ENCODE measurements around the gene SYNC.
A peak's percentile ranks its signal among the peaks of the same experiment; 100 is the strongest.
"Not testable (repeated sequence)": the region's sequence is repeated elsewhere in the genome, so short reads cannot be mapped to it uniquely, and the experiment has no call there.

The SYNC gene

DNA sequence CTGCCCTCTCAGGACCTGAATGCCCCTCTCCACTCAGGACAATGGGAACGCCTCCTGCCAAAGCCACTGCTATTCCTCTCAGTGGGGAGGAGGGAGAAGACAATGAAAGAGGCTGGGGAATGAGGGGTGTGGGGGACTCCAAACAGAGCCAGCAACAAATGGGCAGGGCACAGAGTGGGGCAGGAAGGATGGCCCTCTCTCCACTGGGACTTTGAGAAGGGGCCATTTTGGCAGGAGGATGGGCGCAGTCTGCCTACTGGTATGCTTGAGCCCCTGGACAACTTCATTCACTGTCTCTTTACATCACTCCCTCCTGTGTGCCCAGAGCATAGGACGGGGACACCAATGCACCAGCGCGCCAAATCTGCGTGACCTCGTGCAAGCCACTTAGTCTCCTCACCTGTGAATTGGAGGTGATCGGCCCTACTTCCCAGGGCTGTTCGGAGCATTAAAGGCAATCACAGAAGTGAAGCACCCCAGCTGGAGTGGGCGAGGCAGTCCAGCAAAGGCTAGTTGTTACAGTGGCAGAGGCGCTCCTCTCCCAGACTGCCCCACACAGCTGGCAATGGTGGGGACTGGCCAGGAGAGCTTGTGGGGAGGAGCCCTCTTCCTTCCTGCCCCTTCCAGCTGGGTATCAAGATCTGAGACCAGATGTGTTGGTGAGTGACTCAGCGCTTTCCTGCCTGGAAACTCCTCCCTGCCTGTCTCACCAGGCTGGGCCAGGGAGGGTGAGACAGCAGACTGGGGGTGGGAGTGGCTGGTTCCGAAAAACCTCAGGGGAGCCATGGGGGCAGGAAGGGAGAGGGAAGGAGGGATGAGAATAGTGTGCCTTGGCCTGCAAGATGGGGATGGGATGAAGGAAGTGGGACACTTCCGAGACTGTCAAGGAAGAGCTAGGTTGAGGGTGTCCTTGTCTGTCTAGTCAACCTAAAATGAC is 22.4 kb upstream of the SYNC start:
- DNase-seq (ENCODE audit: low spot score) = no peak

DNA sequence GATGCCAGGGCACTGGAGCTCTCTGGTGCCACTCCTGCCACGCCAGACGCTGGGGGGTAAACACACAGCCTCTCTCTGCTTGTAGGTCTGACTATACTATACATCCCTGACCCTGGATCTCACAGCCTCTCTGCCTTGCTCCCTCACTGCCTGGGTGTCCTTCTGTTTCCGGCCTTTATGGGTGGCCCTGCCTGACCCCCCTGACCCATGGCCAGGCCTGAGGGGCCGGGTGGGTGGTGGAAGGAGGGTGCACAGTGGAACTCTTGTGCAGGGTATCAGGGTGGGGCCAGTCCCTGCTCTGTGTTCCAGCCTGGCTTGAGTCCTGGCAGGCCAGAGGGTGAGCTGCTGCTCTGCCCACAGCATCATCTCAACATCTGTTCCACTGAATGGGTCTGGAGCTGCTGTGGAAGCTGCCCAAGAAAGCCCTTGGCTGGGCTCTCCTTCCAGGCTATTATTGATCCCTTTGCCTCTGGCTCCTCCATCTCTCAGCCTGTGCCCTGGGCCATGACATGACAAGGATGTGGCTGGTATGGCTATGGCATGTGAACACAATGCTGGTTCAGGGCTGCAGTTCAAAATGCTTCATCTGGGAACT is 17.2 kb upstream of the SYNC start:
- DNase-seq (ENCODE audit: low spot score) = no peak

DNA sequence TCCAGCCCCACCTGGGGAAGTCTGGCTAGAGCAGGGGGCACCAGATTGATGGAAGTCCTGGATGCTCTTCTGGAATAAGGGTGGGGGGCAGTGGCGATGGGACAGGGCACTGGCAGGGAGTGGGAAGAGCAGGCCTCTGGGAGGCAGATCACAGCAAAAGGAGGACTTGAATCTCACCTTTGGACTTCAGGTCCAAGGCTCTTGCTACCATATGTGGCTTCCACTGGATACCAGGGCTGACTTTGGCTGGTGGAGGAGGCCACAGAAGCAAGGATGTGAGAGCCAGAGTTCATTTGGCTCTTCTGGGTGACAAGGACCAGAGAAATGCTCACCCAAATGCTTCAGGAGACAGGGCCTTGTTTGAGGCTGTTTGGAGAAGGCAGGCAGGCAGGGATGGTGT is 16.0 kb upstream of the SYNC start:
- DNase-seq (ENCODE audit: low spot score) = no peak

DNA sequence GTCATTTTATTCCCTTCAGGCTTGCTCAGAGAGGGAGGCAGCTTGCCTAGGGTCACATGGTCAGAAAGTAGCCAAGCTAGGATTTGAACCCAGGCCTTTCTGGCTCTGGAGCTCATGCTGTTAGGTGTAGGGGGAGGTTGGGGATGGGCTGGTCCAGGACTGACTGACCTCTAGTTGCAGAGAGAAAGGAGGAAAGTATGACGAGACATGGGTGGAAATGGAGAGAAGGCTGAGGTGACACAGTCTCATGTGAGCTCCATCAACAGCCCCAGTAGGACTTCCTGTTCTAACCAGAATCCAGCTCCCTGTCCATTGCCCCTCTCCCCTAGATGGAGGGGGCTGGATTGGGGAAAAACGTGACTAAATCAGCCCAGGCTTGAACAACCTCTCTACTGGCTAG is 15.5 kb upstream of the SYNC start:
- DNase-seq (ENCODE audit: low spot score) = no peak

DNA sequence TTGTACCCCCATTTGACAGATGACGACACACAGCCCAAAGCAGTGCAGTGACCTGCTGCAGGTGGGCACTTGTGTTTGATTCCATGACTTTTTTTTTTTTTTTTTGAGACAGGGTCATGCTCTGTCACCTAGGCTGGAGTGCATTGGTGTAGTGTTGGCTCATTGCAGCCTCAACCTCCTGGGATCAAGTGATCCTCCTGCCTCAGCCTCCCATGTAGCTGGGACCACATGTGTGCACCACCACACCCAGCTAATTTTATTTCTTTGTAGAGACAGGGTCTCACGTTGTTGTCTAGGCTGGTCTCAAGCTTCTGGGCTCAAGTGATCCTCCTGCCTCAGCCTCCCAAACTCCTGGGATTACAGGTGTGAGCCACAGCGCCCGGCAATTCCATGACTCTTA is 14.9 kb upstream of the SYNC start:
- no peak for DNase-seq (ENCODE audit: low spot score)

DNA sequence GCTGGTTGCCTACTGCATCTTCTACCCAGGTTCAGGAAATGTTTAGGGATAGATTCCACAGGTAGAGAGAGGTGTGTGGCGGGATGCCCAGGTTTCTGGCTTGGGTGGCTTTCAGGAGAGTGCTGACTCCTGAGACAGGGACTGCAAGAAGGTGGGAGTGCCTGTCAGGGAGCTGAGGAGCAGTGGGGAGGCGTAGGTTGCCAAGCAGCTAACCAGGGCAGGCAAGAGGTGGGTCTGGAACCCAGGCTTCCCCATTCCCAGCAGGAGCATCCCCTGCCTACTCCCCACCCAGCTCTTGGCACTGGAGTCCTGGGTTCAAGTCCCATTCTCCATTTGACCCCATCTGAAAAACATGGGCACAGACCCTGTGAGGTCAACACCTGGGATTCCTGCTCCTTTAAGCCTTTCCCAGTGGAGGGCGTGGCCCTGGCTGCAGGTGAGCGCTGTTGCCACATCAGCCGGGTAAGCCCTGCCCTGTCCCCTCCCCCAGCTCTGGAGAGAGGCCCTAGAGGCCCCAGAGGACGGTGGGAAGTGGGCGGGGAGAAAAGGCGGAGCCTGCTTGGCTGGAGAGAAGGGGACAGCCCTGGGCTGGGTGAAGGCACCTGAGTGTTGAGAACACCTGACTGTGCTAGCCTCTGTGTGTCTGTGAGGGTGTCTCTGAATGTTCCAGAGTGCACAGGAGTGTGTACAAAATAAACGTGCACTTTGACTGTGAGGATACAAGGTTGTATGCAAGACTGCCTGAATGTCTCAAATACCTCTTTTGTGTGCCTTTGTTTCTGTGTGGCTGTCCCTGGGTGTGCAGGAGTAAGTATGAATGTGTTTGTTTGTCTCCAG is 14.0 kb upstream of the SYNC start:
- DNase-seq (ENCODE audit: low spot score) = no peak

DNA sequence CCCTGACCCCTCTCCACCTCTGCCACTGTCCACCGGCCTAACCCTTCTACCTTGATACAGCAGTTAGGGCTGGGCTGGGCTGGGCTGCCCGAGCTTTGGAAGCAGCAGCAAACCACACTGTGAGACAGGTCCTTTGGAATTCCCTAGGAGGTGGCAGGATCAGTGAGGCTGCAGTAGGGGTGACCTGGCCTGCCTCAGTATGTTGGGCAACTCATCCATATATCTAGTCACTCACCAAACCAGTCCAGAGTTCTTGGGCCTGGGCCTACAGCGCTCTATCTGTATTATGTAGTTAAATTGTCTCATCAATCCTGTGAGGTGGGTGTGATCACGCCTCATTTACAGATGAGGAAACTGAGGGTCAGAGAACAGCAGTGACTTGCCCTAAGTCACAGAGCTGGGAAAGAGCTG is 13.3 kb upstream of the SYNC start:
- no peak for DNase-seq (ENCODE audit: low spot score)

DNA sequence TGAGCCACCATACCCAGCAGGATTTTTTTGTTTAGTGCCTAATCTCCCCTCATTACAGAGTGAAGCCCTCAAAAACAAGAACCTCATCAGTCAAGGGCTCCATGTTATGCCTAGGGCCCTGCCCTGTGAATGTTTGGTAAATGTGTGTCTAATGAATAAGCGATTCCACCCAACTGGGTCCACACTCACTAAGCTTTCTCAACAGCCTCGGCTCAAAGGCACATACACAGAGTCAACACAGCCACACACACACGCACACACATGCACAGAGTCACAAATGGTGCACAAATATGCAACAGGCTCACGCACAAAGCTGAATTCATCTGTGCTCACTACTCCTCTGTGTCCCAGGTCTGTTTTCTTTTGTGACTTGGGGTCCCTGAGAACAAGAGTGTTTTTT is 11.7 kb upstream of the SYNC start:
- no peak for DNase-seq (ENCODE audit: low spot score)

DNA sequence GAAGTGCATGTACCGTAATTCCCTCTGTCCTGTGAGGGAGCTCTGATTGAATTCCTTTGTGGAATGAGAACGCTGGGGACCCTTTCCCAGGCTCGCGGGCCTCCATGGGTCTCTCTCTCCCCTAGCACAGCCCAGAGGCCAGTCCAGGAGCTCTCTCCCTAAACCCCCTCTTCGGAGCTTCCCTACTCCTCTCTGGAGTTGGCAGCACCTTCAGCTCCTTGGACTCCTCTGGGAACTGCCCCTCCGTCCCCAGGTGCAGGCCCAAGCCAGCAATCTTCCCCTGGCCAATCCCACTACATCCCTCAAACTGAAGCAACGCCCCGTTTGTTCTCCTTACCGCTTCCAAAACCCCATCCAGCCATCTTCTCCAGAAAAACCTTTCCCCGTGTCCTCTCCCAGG is 10.5 kb upstream of the SYNC start:
- DNase-seq (ENCODE audit: low spot score) = no peak

DNA sequence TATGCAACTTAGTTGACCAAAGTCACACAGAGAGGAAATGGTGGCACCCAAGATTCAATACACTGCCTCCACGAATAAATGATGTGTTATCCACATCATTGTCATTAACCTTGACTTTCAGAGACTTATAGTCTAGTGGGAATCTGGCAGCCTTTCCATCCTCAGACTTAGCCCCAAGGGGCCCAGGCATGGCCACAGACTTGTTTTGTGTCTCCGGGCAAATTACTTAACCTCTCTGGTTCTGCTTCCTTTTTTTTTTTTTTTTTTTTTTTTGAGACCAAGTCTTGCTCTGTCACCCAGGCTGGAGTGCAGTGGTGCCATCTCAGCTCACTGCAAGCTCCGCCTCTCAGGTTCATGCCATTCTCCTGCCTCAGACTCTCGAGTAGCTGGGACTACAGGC is 8.7 kb upstream of the SYNC start:
- not testable (repeated sequence) for DNase-seq (ENCODE audit: low spot score)

DNA sequence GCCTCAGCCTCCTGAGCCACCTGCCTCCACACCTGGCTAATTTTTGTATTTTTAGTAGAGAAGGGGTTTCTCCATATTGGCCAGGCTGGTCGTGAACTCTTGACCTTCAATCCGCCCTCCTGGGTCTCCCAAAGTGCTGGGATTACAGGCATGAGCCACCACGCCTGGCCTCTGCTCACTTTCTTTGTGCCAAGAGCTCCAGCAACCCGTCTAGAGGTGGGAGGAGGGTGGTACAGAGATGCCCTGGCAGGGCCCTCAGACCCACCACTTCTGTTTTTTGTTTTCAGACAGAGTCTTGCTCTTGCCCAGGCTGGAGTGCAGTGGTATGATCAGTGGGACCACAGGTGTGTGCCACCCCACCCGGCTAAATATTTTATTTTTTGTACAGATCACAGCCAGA is 6.9 kb upstream of the SYNC start:
- no peak for DNase-seq (ENCODE audit: low spot score)

DNA sequence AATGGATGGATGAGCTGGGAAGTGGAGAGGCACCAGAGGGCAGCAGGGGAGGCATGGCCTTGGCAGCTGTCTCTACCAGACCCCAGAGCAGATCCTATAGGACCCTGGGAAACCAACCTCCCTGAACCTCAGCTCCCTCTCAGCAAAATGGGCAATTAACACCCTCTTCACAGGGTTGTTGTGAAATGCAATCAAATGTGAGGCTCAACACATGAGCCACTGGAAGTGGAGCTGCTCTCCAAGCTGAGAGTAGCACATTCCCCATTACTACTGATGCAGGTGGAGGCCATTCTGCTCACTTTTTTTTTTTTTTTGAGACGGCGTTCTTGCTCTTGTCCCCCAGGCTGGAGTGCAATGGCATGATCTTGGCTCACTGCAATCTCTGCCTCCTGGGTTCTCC is 6.5 kb upstream of the SYNC start:
- no peak for DNase-seq (ENCODE audit: low spot score)

DNA sequence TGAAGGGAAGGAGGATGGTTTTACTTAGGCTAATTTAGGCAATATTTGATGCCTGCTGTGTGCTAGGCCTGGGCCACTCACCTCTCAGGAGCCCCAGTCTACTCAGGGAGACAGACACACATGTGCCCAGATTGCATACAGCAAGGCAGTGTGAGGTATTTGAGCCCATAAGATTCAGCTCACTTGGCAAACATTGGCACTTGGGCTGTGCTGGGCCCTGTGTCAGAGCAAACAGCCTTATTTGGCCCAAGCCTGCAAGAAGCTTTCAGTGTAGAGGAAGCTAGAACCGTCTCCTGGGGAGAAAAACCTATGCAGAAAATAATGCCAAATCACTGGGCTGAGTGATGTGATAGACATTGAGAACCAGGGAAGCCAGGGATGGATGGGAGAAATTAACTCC is 3.9 kb upstream of the SYNC start:
- no peak for DNase-seq (ENCODE audit: low spot score)

DNA sequence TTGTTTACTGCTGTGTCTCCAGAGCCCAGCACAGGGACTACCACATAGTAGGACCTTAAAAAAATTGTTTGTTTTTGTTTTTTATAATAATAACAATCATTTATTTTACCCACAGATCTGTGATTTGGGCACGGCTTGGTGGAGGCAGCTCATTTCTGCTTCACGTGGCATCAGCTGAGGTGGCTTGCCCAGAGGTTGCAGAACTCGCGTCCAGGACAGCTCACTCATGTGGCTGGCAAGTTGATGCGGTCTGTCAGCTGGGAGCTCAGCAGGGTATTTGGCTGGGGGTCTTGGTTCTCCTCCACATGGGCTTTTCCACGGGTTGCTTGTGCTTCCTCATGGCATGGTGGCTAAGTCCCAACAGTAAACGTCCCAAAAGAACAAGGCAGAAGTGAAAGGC is 2.9 kb upstream of the SYNC start:
- no peak for DNase-seq (ENCODE audit: low spot score)

DNA sequence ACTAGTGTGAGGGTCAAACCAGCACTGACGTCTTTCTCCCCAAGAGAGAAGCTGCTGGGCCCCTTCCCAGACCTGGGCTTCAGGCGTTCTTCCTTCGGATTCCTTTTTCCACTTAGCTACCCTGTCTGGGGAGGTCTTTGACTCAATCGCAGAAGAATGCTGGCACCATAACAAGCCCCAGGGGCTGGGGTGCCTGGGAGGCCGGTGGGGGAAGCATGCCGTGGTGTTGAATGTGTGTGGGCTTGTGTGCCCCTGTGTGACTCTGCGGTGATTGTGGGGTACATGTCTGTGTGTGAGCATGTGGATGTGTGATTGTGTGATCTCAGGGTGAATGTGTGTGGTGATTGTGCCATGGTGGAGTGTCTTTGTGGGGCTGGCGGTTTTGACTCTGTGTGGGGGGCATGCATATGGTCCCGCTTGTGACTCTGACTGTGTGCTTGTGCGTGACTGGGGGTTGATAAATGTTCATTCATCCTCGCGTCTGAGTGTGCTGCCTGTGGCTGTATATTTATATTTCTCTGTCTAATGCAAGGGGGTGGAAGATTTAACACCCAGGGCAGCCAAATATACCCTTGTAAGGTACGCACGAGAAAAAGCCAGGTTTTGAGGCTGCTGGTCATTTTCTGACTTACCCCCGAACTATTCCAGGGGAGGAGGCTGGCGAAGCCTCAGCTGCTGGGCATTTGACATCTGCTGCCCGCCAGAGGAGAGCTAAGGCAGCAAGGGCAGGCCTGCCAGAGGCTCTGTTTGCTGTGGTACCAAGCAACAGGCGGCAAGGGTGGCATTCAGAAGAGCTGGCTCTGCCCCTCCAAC is 1.1 kb upstream of the SYNC start:
- DNase-seq (ENCODE audit: low spot score) = peak; percentile 48

DNA sequence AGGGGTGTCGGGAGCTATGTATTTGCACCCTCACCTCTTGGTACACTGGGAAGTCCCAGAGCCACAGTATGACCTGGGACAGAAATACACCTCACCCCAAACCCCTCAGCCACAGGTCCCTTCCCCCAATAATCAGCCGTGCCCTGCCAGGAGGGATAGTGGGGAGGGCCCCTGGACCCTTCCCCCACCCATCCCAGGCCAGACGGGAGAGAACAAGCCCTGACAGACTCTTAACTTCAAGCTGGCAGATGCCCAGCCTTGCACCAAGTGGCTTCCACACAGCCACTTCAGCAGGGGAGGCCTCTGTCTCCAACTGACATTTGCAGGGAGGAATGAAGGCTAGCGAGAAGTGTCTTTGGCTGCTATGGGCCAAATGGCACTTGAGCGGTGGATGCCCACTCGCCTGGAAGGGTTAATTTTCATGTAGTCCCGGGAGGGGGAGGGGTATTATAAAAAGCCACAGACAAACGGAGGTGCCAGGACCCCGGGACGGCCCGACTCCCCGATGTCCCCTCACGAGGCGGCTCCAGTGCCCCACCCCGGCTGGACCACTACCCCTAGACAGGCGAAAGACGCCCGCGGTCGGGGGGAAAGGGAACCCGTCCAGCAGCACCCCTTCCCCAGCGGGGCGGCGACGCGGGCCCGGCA is 495 bp downstream of the SYNC start:
- DNase-seq (ENCODE audit: low spot score) = peak; percentile 17

DNA sequence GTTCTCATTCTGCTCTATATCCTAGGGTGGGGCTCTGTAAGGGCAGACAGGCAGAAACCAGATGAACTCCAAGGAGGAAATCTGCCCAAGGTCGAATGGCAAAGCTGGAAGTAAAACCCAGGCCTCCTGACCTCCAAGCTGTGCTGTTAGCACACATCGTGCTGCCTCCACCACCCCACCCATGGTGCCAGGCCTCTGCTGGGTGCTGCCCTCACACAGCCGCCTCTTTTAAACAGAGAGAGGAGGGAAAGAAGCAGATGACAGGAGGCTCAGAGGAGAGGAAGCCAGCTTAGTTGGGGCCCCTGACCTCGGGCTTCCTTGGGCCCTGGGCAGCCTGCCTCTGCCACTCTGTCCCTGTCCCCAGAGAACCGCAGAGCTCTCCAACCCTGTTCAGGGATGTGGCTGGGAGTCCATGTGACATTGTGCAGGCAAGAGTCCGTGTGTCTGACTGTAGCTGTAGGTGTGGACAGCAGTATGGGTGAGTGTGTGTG is 1.1 kb downstream of the SYNC start:
- DNase-seq (ENCODE audit: low spot score) = no peak

DNA sequence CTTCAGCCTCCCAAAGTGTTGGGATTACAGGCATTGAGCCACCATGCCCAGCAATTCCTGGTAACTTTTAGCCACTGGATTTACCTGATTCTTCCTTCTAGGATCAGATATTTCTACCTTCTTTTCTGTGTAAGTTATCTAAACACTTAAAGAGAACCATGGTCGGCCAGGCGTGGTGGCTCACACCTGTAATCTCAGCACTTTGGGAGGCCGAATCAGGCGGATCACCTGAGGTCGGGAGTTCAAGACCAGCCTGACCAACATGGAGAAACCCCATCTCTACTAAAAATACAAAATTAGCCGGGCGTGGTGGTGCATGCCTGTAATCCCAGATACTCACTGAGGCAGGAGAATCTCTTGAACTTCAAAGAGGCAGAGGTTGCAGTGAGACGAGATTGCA is 5.6 kb downstream of the SYNC start:
- not testable (repeated sequence) for DNase-seq (ENCODE audit: low spot score)

DNA sequence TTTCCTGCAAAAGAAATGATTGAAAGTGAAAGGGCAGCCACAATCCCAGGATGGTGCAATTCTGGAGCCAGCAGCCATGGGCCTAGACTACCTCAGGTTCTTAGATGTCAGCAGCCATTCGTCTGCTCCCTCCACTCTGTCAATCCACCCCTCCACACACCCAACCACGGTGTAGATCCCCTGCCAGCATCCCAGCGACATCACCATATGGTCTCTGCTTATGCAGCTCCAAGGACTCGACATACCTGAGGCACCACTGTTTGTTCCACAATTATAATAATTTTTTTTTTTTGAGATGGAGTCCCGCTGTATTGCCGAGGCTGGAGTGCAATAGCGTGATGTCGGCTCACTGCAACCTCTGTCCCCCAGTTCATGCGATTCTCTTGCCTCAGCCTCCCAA is 6.5 kb downstream of the SYNC start:
- no peak for DNase-seq (ENCODE audit: low spot score)

DNA sequence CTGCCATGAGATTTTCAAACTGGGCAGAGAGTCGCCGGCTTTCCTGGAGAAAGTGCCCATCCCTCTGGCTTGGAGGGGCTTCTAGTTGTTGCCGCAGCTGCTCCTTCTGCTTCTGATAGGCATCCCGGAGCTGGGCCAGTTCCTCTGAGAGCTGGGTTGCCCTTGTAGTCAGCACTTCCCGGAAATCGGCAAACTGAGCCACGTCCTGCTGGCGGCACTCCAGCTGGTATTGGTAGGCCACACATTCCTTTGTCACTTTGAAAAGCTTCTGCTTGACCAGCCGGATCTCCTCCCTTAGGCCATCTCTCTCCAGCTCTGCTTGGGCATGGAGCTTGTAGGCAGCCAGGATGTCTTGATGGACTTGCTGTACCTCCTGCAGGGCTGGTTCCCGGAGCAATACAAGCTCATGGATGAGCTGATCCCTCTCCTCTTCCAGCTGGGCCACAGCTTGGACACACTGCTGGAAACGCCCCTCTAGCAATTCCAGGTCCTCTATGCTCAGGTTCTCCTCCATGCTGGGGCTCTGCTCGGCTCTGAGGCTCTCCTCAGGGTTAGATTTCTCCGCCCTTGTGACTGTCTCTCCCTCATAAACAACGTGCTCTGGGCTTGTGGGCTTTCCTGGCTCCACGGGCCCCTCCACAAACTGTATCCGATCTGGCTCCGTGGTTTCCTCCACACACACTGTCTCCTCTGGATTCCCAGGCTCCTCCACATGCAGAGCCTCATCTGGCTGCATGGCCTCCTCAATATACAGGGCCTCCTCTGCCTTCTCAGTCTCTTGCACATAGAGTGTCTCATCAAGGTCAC is 7.3 kb downstream of the SYNC start:
- DNase-seq (ENCODE audit: low spot score) = peak; percentile 66

Measured in Ammon's horn (tissue), 1 donor.